ENCODE data around the gene AKAP6.

Gene AKAP6, protein sequence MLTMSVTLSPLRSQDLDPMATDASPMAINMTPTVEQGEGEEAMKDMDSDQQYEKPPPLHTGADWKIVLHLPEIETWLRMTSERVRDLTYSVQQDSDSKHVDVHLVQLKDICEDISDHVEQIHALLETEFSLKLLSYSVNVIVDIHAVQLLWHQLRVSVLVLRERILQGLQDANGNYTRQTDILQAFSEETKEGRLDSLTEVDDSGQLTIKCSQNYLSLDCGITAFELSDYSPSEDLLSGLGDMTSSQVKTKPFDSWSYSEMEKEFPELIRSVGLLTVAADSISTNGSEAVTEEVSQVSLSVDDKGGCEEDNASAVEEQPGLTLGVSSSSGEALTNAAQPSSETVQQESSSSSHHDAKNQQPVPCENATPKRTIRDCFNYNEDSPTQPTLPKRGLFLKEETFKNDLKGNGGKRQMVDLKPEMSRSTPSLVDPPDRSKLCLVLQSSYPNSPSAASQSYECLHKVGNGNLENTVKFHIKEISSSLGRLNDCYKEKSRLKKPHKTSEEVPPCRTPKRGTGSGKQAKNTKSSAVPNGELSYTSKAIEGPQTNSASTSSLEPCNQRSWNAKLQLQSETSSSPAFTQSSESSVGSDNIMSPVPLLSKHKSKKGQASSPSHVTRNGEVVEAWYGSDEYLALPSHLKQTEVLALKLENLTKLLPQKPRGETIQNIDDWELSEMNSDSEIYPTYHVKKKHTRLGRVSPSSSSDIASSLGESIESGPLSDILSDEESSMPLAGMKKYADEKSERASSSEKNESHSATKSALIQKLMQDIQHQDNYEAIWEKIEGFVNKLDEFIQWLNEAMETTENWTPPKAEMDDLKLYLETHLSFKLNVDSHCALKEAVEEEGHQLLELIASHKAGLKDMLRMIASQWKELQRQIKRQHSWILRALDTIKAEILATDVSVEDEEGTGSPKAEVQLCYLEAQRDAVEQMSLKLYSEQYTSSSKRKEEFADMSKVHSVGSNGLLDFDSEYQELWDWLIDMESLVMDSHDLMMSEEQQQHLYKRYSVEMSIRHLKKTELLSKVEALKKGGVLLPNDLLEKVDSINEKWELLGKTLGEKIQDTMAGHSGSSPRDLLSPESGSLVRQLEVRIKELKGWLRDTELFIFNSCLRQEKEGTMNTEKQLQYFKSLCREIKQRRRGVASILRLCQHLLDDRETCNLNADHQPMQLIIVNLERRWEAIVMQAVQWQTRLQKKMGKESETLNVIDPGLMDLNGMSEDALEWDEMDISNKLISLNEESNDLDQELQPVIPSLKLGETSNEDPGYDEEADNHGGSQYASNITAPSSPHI (N-terminal part only)

GRCh38 chr14:32329146-32329545 lies at the start of gene AKAP6:
Gene AKAP6, plus strand, starts transcription at chr14:32329298. Its CDS starts 104,196 bp downstream, at chr14:32433494.
- H3K9me3 Mint-ChIP-seq = no peaks in the 10 kb centered on the region
- no peaks in the 10 kb centered on the region for H3K27me3 Mint-ChIP-seq (ENCODE audit: low read depth)
- H3K4me3 Mint-ChIP-seq = no peak within 1 kb of the TSS
- H3K4me1 Mint-ChIP-seq (ENCODE audit: low read depth) = no peaks in the 10 kb centered on the region
- H3K36me3 Mint-ChIP-seq (ENCODE audit: low read depth) = no peaks in the 10 kb centered on the region
- H3K27ac Mint-ChIP-seq = no peak within 1 kb of the TSS
- DNase-seq (ENCODE audit: low spot score) = no peak

DNA sequence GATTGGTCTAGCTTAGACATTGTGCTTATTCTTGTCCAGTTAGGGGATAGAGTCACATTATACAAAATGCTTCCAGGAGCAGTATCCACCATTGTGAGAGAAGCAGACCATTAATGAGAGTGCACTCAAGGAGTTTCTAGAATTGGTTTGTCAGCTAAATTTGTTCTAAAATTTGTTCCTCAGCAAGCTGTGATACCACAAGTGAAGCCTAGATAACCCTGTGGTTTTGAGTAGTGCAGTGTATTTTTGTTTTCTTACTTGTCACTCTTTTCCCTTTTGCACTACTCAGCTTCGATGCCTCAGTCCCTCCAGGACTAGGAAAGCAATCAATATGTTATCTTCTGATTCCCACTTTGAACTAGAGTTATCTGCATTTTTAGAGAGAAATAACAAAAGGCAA lies 42.5 kb upstream of the AKAP6 start:
- Mint-ChIP-seq H3K4me3 (no peak overlapping the region), H3K4me1 (ENCODE audit: low read depth) (peaks cover 2% of the 10 kb centered on the region), H3K27ac (no peak overlapping the region), H3K36me3 (ENCODE audit: low read depth) (no peaks in the 10 kb centered on the region), H3K9me3 (peaks cover 2% of the 10 kb centered on the region), H3K27me3 (ENCODE audit: low read depth) (no peaks in the 10 kb centered on the region)
- no peak for DNase-seq (ENCODE audit: low spot score)

- Mint-ChIP-seq H3K27me3 (ENCODE audit: low read depth) (no peaks in the 10 kb centered on the region), H3K27ac (no peak overlapping the region), H3K4me1 (ENCODE audit: low read depth) (no peaks in the 10 kb centered on the region), H3K9me3 (peaks cover 4% of the 10 kb centered on the region), H3K36me3 (ENCODE audit: low read depth) (no peaks in the 10 kb centered on the region), H3K4me3 (no peak overlapping the region)
- DNase-seq (ENCODE audit: low spot score) = no peak
These were observed 32.7 kb upstream of the AKAP6 start for GRCh38 chr14:32296366-32296765.

DNA sequence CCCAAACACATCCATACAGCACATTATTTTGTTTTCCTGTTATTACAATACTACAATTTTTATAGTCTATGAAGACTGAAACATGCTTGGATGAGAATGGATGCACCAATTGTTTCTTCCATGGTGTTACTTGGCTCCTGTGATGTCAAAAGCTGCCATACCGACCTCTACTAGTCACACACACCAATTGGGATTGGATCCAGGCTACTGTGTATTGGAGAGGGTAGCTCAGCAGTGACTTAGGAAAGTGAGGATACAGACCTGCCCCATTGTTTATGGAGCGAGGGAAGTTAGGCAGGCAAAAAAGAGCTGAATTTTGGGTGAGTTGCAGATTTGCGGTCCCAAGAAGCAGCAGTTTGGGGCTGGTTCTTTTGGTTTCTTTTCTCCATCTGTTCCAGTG lies 30.8 kb upstream of the AKAP6 start:
- H3K9me3 Mint-ChIP-seq = no peaks in the 10 kb centered on the region
- no peak overlapping the region for H3K4me3 Mint-ChIP-seq
- no peaks in the 10 kb centered on the region for H3K27me3 Mint-ChIP-seq (ENCODE audit: low read depth)
- H3K27ac Mint-ChIP-seq = no peak overlapping the region
- DNase-seq (ENCODE audit: low spot score) = no peak
- H3K4me1 Mint-ChIP-seq (ENCODE audit: low read depth) = no peaks in the 10 kb centered on the region
- no peaks in the 10 kb centered on the region for H3K36me3 Mint-ChIP-seq (ENCODE audit: low read depth)

- Mint-ChIP-seq H3K9me3 (no peaks in the 10 kb centered on the region), H3K27ac (no peak overlapping the region), H3K4me3 (no peak overlapping the region), H3K36me3 (ENCODE audit: low read depth) (no peaks in the 10 kb centered on the region), H3K27me3 (ENCODE audit: low read depth) (no peaks in the 10 kb centered on the region), H3K4me1 (ENCODE audit: low read depth) (no peaks in the 10 kb centered on the region)
- no peak for DNase-seq (ENCODE audit: low spot score)
These were observed 29.0 kb upstream of the AKAP6 start for GRCh38 chr14:32300136-32300535.

GRCh38 chr14:32303865-32304264 lies 25.2 kb upstream of the AKAP6 start:
- Mint-ChIP-seq H3K27me3 (ENCODE audit: low read depth) (no peaks in the 10 kb centered on the region), H3K27ac (no peak overlapping the region), H3K4me3 (no peak overlapping the region), H3K4me1 (ENCODE audit: low read depth) (no peaks in the 10 kb centered on the region), H3K36me3 (ENCODE audit: low read depth) (no peaks in the 10 kb centered on the region), H3K9me3 (no peaks in the 10 kb centered on the region)
- DNase-seq (ENCODE audit: low spot score) = no peak

- no peaks in the 10 kb centered on the region for H3K9me3 Mint-ChIP-seq
- no peak overlapping the region for H3K4me3 Mint-ChIP-seq
These were observed 24.8 kb upstream of the AKAP6 start for GRCh38 chr14:32304296-32304695.

DNA sequence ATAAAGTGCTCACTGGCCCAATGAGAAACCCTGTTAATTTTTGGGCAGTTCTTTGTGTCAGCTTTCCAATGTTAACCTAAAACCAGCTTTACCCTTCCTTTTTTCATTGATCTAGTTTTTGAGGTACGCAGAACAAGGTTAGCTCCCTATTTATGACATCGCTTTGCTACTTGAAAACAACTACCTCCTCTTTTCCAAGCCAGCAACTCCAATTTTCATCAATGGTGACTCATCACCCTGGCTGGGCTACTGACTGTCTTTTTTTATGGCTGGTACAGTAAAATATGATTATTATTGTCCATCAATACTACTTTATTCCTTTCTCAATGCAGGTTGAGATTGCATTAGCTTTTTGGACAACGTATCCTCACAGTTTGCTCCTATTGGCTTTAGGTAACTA lies 22.5 kb upstream of the AKAP6 start:
- Mint-ChIP-seq H3K36me3 (ENCODE audit: low read depth) (no peaks in the 10 kb centered on the region), H3K27me3 (ENCODE audit: low read depth) (no peaks in the 10 kb centered on the region), H3K27ac (no peak overlapping the region), H3K4me3 (no peak overlapping the region), H3K9me3 (no peaks in the 10 kb centered on the region), H3K4me1 (ENCODE audit: low read depth) (no peaks in the 10 kb centered on the region)
- DNase-seq (ENCODE audit: low spot score) = no peak

More at GRCh38 chr14:32304296-32304695, 24.8 kb upstream of the AKAP6 start:
- Mint-ChIP-seq H3K27me3 (ENCODE audit: low read depth) (no peaks in the 10 kb centered on the region), H3K27ac (no peak overlapping the region), H3K4me1 (ENCODE audit: low read depth) (no peaks in the 10 kb centered on the region), H3K36me3 (ENCODE audit: low read depth) (no peaks in the 10 kb centered on the region)
- no peak for DNase-seq (ENCODE audit: low spot score)

- Mint-ChIP-seq H3K36me3 (ENCODE audit: low read depth) (no peaks in the 10 kb centered on the region), H3K27ac (no peak overlapping the region), H3K27me3 (ENCODE audit: low read depth) (no peaks in the 10 kb centered on the region), H3K4me1 (ENCODE audit: low read depth) (no peaks in the 10 kb centered on the region), H3K4me3 (no peak overlapping the region), H3K9me3 (no peaks in the 10 kb centered on the region)
- DNase-seq (ENCODE audit: low spot score) = no peak
These were observed 21.1 kb upstream of the AKAP6 start for GRCh38 chr14:32307881-32308582.

GRCh38 chr14:32310876-32311275 lies 18.2 kb upstream of the AKAP6 start:
- Mint-ChIP-seq H3K4me1 (ENCODE audit: low read depth) (no peaks in the 10 kb centered on the region), H3K27me3 (ENCODE audit: low read depth) (no peaks in the 10 kb centered on the region), H3K27ac (no peak overlapping the region), H3K4me3 (no peak overlapping the region), H3K9me3 (no peaks in the 10 kb centered on the region), H3K36me3 (ENCODE audit: low read depth) (no peaks in the 10 kb centered on the region)
- DNase-seq (ENCODE audit: low spot score) = no peak

- Mint-ChIP-seq H3K36me3 (ENCODE audit: low read depth) (no peaks in the 10 kb centered on the region), H3K4me3 (no peak overlapping the region), H3K4me1 (ENCODE audit: low read depth) (no peaks in the 10 kb centered on the region), H3K27me3 (ENCODE audit: low read depth) (no peaks in the 10 kb centered on the region), H3K9me3 (no peaks in the 10 kb centered on the region), H3K27ac (no peak overlapping the region)
- DNase-seq (ENCODE audit: low spot score) = no peak
These were observed 17.6 kb upstream of the AKAP6 start for GRCh38 chr14:32311294-32312009.

- Mint-ChIP-seq H3K27ac (no peak overlapping the region), H3K27me3 (ENCODE audit: low read depth) (peaks cover 2% of the 10 kb centered on the region), H3K4me1 (ENCODE audit: low read depth) (no peaks in the 10 kb centered on the region), H3K4me3 (no peak overlapping the region), H3K36me3 (ENCODE audit: low read depth) (no peaks in the 10 kb centered on the region), H3K9me3 (no peaks in the 10 kb centered on the region)
- DNase-seq (ENCODE audit: low spot score) = no peak
These were observed 17.1 kb upstream of the AKAP6 start for GRCh38 chr14:32312010-32312331.

- H3K36me3 Mint-ChIP-seq (ENCODE audit: low read depth) = no peaks in the 10 kb centered on the region
- DNase-seq (ENCODE audit: low spot score) = no peak
These were observed 15.2 kb upstream of the AKAP6 start for GRCh38 chr14:32313844-32314376.

More at GRCh38 chr14:32313844-32314376, 15.2 kb upstream of the AKAP6 start:
- Mint-ChIP-seq H3K27ac (no peak overlapping the region), H3K27me3 (ENCODE audit: low read depth) (peaks cover 2% of the 10 kb centered on the region), H3K4me3 (no peak overlapping the region), H3K9me3 (no peaks in the 10 kb centered on the region), H3K4me1 (ENCODE audit: low read depth) (no peaks in the 10 kb centered on the region)
